ENCODE results near the gene WDR5. TPM values are rescaled to one million over a fixed set of nuclear protein-coding genes. Genes with fewer than 3 reads are reported as not detected.

The WDR5 gene
- total RNA-seq, 1 donor from 2014 or later = 29.3 TPM

- no peak for TF ChIP-seq CTCF (IDR thresholded peaks at IDR 0.05)
- Mint-ChIP-seq H3K9me3 (ENCODE audit: unreplicated experiment) (no peaks in the 10 kb centered on the region), H3K4me1 (ENCODE audit: unreplicated experiment) (peaks cover 28% of the 10 kb centered on the region), H3K27ac (ENCODE audit: unreplicated experiment) (peak overlapping the region; percentile 77), H3K27me3 (ENCODE audit: unreplicated experiment) (no peaks in the 10 kb centered on the region), H3K36me3 (ENCODE audit: unreplicated experiment) (no peaks in the 10 kb centered on the region), H3K4me3 (ENCODE audit: unreplicated experiment) (peak overlapping the region; percentile 29)
- DNase-seq (ENCODE audit: extremely low spot score, unreplicated experiment) = no peak
Observed at GRCh38 chr9:134167530-134167931, 31.6 kb downstream of the WDR5 start.

- no peak overlapping the region for H3K27ac Mint-ChIP-seq (ENCODE audit: unreplicated experiment)
- no peaks in the 10 kb centered on the region for H3K9me3 Mint-ChIP-seq (ENCODE audit: unreplicated experiment)
- no peaks in the 10 kb centered on the region for H3K36me3 Mint-ChIP-seq (ENCODE audit: unreplicated experiment)
- H3K4me3 Mint-ChIP-seq (ENCODE audit: unreplicated experiment) = no peak overlapping the region
- no peak for DNase-seq (ENCODE audit: extremely low spot score, unreplicated experiment)
- TF ChIP-seq CTCF (IDR thresholded peaks at IDR 0.05) = peak; percentile 28
- H3K4me1 Mint-ChIP-seq (ENCODE audit: unreplicated experiment) = peaks cover 26% of the 10 kb centered on the region
- H3K27me3 Mint-ChIP-seq (ENCODE audit: unreplicated experiment) = no peaks in the 10 kb centered on the region
Observed at GRCh38 chr9:134168757-134169550, 33.1 kb downstream of the WDR5 start.

GRCh38 chr9:134169724-134170401 lies 34.0 kb downstream of the WDR5 start:
- no peak overlapping the region for H3K27ac Mint-ChIP-seq (ENCODE audit: unreplicated experiment)
- peaks cover 35% of the 10 kb centered on the region for H3K4me1 Mint-ChIP-seq (ENCODE audit: unreplicated experiment)
- no peaks in the 10 kb centered on the region for H3K36me3 Mint-ChIP-seq (ENCODE audit: unreplicated experiment)
- no peak overlapping the region for H3K4me3 Mint-ChIP-seq (ENCODE audit: unreplicated experiment)
- DNase-seq (ENCODE audit: extremely low spot score, unreplicated experiment) = no peak
- H3K9me3 Mint-ChIP-seq (ENCODE audit: unreplicated experiment) = no peaks in the 10 kb centered on the region
- H3K27me3 Mint-ChIP-seq (ENCODE audit: unreplicated experiment) = no peaks in the 10 kb centered on the region
- no peak for TF ChIP-seq CTCF (IDR thresholded peaks at IDR 0.05)

- no peak for DNase-seq (ENCODE audit: extremely low spot score, unreplicated experiment)
- no peak overlapping the region for H3K4me3 Mint-ChIP-seq (ENCODE audit: unreplicated experiment)
- peaks cover 37% of the 10 kb centered on the region for H3K4me1 Mint-ChIP-seq (ENCODE audit: unreplicated experiment)
- no peaks in the 10 kb centered on the region for H3K9me3 Mint-ChIP-seq (ENCODE audit: unreplicated experiment)
- no peak for TF ChIP-seq CTCF (IDR thresholded peaks at IDR 0.05)
- no peak overlapping the region for H3K27ac Mint-ChIP-seq (ENCODE audit: unreplicated experiment)
- H3K36me3 Mint-ChIP-seq (ENCODE audit: unreplicated experiment) = no peaks in the 10 kb centered on the region
- H3K27me3 Mint-ChIP-seq (ENCODE audit: unreplicated experiment) = no peaks in the 10 kb centered on the region
Observed at GRCh38 chr9:134170532-134171315, 34.8 kb downstream of the WDR5 start.

Measured in osteocyte (in vitro differentiated cells).